IMR-90 (cell line): Measurements from ENCODE around the gene SHC2. TPM values are rescaled to one million over a fixed set of nuclear protein-coding genes. Genes with fewer than 3 reads are reported as not detected.

Experiments used
- ATAC-seq: fragments of 200-7000 bp; cut with Tn5 transposase; 2 replicates; pipeline ENCODE4 v1.9.1; 2020; ENCODE audit warnings: low read depth, mild to moderate bottlenecking, moderate library complexity
- BruUV-seq: library from RNA; stranded (reverse); fragments of 400-500 nt; replicated peaks from 2 replicates; lab custom pipeline; 2021; lab: Mats Ljungman, UMichigan
- CTCF ChIA-PET: fragments of 300-600 bp; formaldehyde crosslinking; extraction: SDS; loops from one replicate; lab custom pipeline; 2021; ENCODE audit warnings: antibody characterized with exemption; lab: Yijun Ruan, JAX
- POLR2A ChIA-PET: fragments of 300-600 bp; sonication (Branson Sonifier 250); formaldehyde crosslinking; loops from one replicate; lab custom pipeline; 2022; ENCODE audit warnings: antibody characterized with exemption; ENCODE audit not compliant: unreplicated experiment; lab: Charles Lee
- DNase-seq: peaks from one replicate; pipeline ENCODE4 v3.0.0; 2013
- H2AFZ ChIP-seq: replicated peaks from 2 replicates; pipeline ENCODE3; 2013; ENCODE audit warnings: low read length, mild to moderate bottlenecking; ENCODE audit not compliant: poor library complexity
- H2AK5ac ChIP-seq: 2 replicates; pipeline ENCODE4 v1.6.1; 2013; ENCODE audit warnings: low read depth, low read length, inconsistent platforms
- H2AK9ac ChIP-seq: replicated peaks from 2 replicates; pipeline ENCODE3; 2013; ENCODE audit warnings: mild to moderate bottlenecking, low read depth, low read length, moderate library complexity; ENCODE audit not compliant: poor library complexity
- H2BK120ac ChIP-seq: 2 replicates; pipeline ENCODE4 v1.6.1; 2013; ENCODE audit warnings: low read depth, low read length, inconsistent platforms
- H2BK15ac ChIP-seq: 3 replicates; pipeline ENCODE4 v1.6.1; 2013; ENCODE audit warnings: low read depth, low read length, inconsistent platforms
- H2BK20ac ChIP-seq: 2 replicates; pipeline ENCODE4 v1.6.1; 2013; ENCODE audit warnings: low read depth, mild to moderate bottlenecking, inconsistent platforms, low read length, moderate library complexity
- H2BK5ac ChIP-seq: 2 replicates; pipeline ENCODE4 v1.6.1; 2013; ENCODE audit warnings: mild to moderate bottlenecking, low read depth, low read length, inconsistent platforms; ENCODE audit not compliant: poor library complexity, severe bottlenecking
- H3K14ac ChIP-seq: replicated peaks from 2 replicates; pipeline ENCODE4 v1.6.1; 2013; ENCODE audit warnings: low read depth, low read length, inconsistent platforms
- H3K18ac ChIP-seq: 2 replicates; pipeline ENCODE4 v1.6.1; 2013; ENCODE audit warnings: low read depth, low read length, control low read depth
- H3K23ac ChIP-seq: 2 replicates; pipeline ENCODE4 v1.6.1; 2013; ENCODE audit warnings: low read depth, low read length, inconsistent platforms
- H3K27ac ChIP-seq: 2 replicates; pipeline ENCODE4 v1.5.1; 2013; ENCODE audit warnings: mild to moderate bottlenecking, control low read depth, low read length; ENCODE audit not compliant: insufficient read depth
- H3K27me3 ChIP-seq: 2 replicates; pipeline ENCODE4 v1.6.1; 2013; ENCODE audit warnings: low read length; ENCODE audit not compliant: control insufficient read depth, insufficient read depth
- H3K36me3 ChIP-seq: 2 replicates; pipeline ENCODE4 v1.6.1; 2013; ENCODE audit warnings: low read length, mixed read lengths; ENCODE audit not compliant: control insufficient read depth, insufficient read depth
- H3K4ac ChIP-seq: 2 replicates; pipeline ENCODE4 v1.6.1; 2013; ENCODE audit warnings: low read depth, low read length, inconsistent platforms
- H3K4me1 ChIP-seq: 2 replicates; pipeline ENCODE4 v1.6.1; 2013; ENCODE audit warnings: low read length, mixed read lengths; ENCODE audit not compliant: control insufficient read depth, insufficient read depth
- H3K4me2 ChIP-seq: 2 replicates; pipeline ENCODE4 v1.6.1; 2013; ENCODE audit warnings: low read depth, mild to moderate bottlenecking, control low read depth, low read length, moderate library complexity
- H3K4me3 ChIP-seq: 2 replicates; pipeline ENCODE4 v1.5.1; 2013; ENCODE audit warnings: low read depth, mild to moderate bottlenecking, control low read depth, low read length, moderate library complexity; ENCODE audit not compliant: insufficient read depth
- H3K56ac ChIP-seq: 2 replicates; pipeline ENCODE4 v1.6.1; 2013; ENCODE audit warnings: low read length, inconsistent platforms; ENCODE audit not compliant: insufficient read depth; ENCODE audit errors: extremely low read depth
- H3K79me1 ChIP-seq, 2 experiments: 2 replicates each; pipeline ENCODE4 v1.6.1; 2013; ENCODE audit warnings: low read length in 2 of 2, inconsistent platforms in 1 of 2, low read depth in 1 of 2
- H3K9ac ChIP-seq: 2 replicates; pipeline ENCODE4 v1.6.1; 2013; ENCODE audit warnings: low read depth, low read length, control low read depth
- H3K9me1 ChIP-seq: 2 replicates; pipeline ENCODE4 v1.6.1; 2013; ENCODE audit warnings: low read length, inconsistent platforms; ENCODE audit not compliant: insufficient read depth
- H3K9me3 ChIP-seq: 2 replicates; pipeline ENCODE4 v1.6.1; 2013; ENCODE audit warnings: low read length; ENCODE audit not compliant: control insufficient read depth, insufficient read depth
- H4K20me1 ChIP-seq: 2 replicates; pipeline ENCODE4 v1.6.1; 2013; ENCODE audit warnings: low read length, inconsistent platforms; ENCODE audit not compliant: insufficient read depth
- H4K5ac ChIP-seq: 2 replicates; pipeline ENCODE4 v1.6.1; 2013; ENCODE audit warnings: mild to moderate bottlenecking, low read depth, low read length, control low read depth
- H4K8ac ChIP-seq, 2 experiments: 2 replicates each; pipeline ENCODE4 v1.6.1; 2013; ENCODE audit warnings: low read depth in 2 of 2, low read length in 2 of 2, control low read depth in 1 of 2, inconsistent platforms in 1 of 2
- H4K91ac ChIP-seq: 2 replicates; pipeline ENCODE4 v1.6.1; 2013; ENCODE audit warnings: low read depth, low read length, inconsistent platforms; ENCODE audit not compliant: insufficient read depth
- BHLHE40 ChIP-seq: fragments of 150-350 bp; IDR thresholded peaks from 2 replicates; pipeline ENCODE4 v1.6.1; 2016; ENCODE audit warnings: mild to moderate bottlenecking, low read depth, low read length
- CEBPB ChIP-seq: IDR thresholded peaks from 2 replicates; pipeline ENCODE4 v1.6.1; 2012; ENCODE audit warnings: low read depth, low read length, improper control_type of control experiment
- CHD1 ChIP-seq: IDR thresholded peaks from 2 replicates; pipeline ENCODE4 v1.6.1; 2012; ENCODE audit warnings: low read depth, low read length, improper control_type of control experiment
- CTCF ChIP-seq: conservative IDR thresholded peaks from 2 replicates; pipeline ENCODE4 v1.5.1; 2012; ENCODE audit warnings: mild to moderate bottlenecking, low read depth, low read length, improper control_type of control experiment
- ELK1 ChIP-seq: fragments of 150-350 bp; IDR thresholded peaks from 2 replicates; pipeline ENCODE4 v1.6.1; 2016; ENCODE audit warnings: low read depth, mild to moderate bottlenecking, low read length, moderate library complexity, borderline replicate concordance
- FOS ChIP-seq: fragments of 150-350 bp; IDR thresholded peaks from 2 replicates; pipeline ENCODE4 v1.6.1; 2016; ENCODE audit warnings: low read depth, low read length
- MAFK ChIP-seq: IDR thresholded peaks from 2 replicates; pipeline ENCODE4 v1.6.1; 2012; ENCODE audit warnings: low read depth, low read length, improper control_type of control experiment
- MAZ ChIP-seq: IDR thresholded peaks from 2 replicates; pipeline ENCODE4 v1.6.1; 2012; ENCODE audit warnings: low read depth, mild to moderate bottlenecking, low read length, improper control_type of control experiment, moderate library complexity, borderline replicate concordance
- MXI1 ChIP-seq: IDR thresholded peaks from 2 replicates; pipeline ENCODE4 v1.6.1; 2012; ENCODE audit warnings: low read depth, mild to moderate bottlenecking, low read length, moderate library complexity, borderline replicate concordance
- NFE2L2 ChIP-seq: fragments of 150-350 bp; IDR thresholded peaks from 2 replicates; pipeline ENCODE4 v1.6.1; 2016; ENCODE audit warnings: low read depth, mild to moderate bottlenecking, low read length
- POLR2A ChIP-seq: IDR thresholded peaks from 2 replicates; pipeline ENCODE4 v1.6.1; 2012; ENCODE audit warnings: mild to moderate bottlenecking, low read depth, low read length
- RAD21 ChIP-seq: IDR thresholded peaks from 2 replicates; pipeline ENCODE4 v1.6.1; 2012; ENCODE audit warnings: low read length, improper control_type of control experiment
- RCOR1 ChIP-seq: IDR thresholded peaks from 2 replicates; pipeline ENCODE4 v1.6.1; 2012; ENCODE audit warnings: mild to moderate bottlenecking, low read length, improper control_type of control experiment; ENCODE audit not compliant: insufficient replicate concordance
- RFX5 ChIP-seq: IDR thresholded peaks from 2 replicates; pipeline ENCODE4 v1.8.0; 2012; ENCODE audit warnings: low read depth, mild to moderate bottlenecking, low read length, moderate library complexity
- SMC3 ChIP-seq: fragments of 150-350 bp; IDR thresholded peaks from 2 replicates; pipeline ENCODE4 v1.6.1; 2016; ENCODE audit warnings: low read depth, mild to moderate bottlenecking, antibody characterized with exemption, low read length, moderate library complexity
- USF2 ChIP-seq: fragments of 150-350 bp; IDR thresholded peaks from 2 replicates; pipeline ENCODE4 v1.6.1; 2017; ENCODE audit warnings: mild to moderate bottlenecking, antibody characterized with exemption, low read length, low read depth
- WGBS, 2 experiments: methylation state at CpG; one replicate each; pipeline versions ENCODE4 v1.1.5 to v1.1.7; 2013; ENCODE audit warnings: missing lambda C conversion rate in 2 of 2; ENCODE audit not compliant: insufficient read length in 1 of 2; ENCODE audit errors: extremely low coverage in 2 of 2; 5-methylcytosine and 5-hydroxymethylcytosine counted together
- dilution Hi-C: fragments of 300-500 bp; cut with HindIII; formaldehyde crosslinking; loops from one replicate; pipeline ENCODE4 v1.14.3; 2018; ENCODE audit warnings: low sequenced_read_pairs; ENCODE audit not compliant: unreplicated experiment
- in situ Hi-C: fragments of 300-500 bp; cut with MboI; formaldehyde crosslinking; loops from 3 replicates; pipeline ENCODE4 v1.14.3; 2019; ENCODE audit warnings: low sequenced_read_pairs, inconsistent platforms, mixed read lengths
- intact Hi-C: fragments of 100-400 bp; cut with micrococcal nuclease; formaldehyde crosslinking; loops from 2 replicates; pipeline ENCODE4 v1.10.0; 2022
- polyA plus RNA-seq, 3 experiments: library from polyadenylated mRNA; depleted of rRNA; stranded (reverse); fragments of >200 nt; gene quantifications; 2 replicates each; pipeline ENCODE4 v1.2.3, GENCODE V29; 2012; ENCODE audit warnings: low replicate concordance in 1 of 3
- total RNA-seq: library from RNA; depleted of rRNA; stranded (reverse); fragments of >200 nt; gene quantifications from 2 replicates; pipeline ENCODE4 v1.2.3, GENCODE V29; 2012

Gene SHC2
- total and polyA plus RNA-seq, 2 of the 4 experiments (the other 2 are of a cell fraction): 0.68 TPM; not detected in 1

GRCh38 chr19:428149-428548, 32.7 kb downstream of the SHC2 start:
- H3K4me1 ChIP-seq: no peaks in the 10 kb centered on the region
- no peaks in the 10 kb centered on the region for H3K27me3 ChIP-seq
- 76% methylated on average over 9 of the region's 15 CpGs; no CpG with 5 or more reads in 1 of the 2 experiments for WGBS, 2 experiments
- H2AFZ ChIP-seq: no peak overlapping the region
- no peak overlapping the region for H3K18ac ChIP-seq
- no peaks in the 10 kb centered on the region for H3K9me1 ChIP-seq
- H3K79me1 ChIP-seq: no peaks in the 10 kb centered on the region
- no peaks in the 10 kb centered on the region for H3K36me3 ChIP-seq
- H4K91ac ChIP-seq: no peak overlapping the region
- dilution Hi-C loops (no loop called here), intact Hi-C loops (no loop called here), in situ Hi-C loops (no loop called here)
- H2AK5ac ChIP-seq: no peak overlapping the region
- no peak overlapping the region for H3K4me3 ChIP-seq
- H3K27ac ChIP-seq: no peak overlapping the region
- no peak overlapping the region for H3K56ac ChIP-seq
- no peak overlapping the region for H2BK5ac ChIP-seq
- TF ChIP-seq RAD21 (no peak), MXI1 (no peak), BHLHE40 (no peak), MAFK (no peak), CHD1 (no peak), RFX5 (no peak), NFE2L2 (no peak), USF2 (no peak), POLR2A (no peak), CTCF (no peak), CEBPB (no peak), FOS (no peak), MAZ (no peak), RCOR1 (no peak), SMC3 (no peak), ELK1 (no peak)
- no peak overlapping the region for H2AK9ac ChIP-seq
- H3K14ac ChIP-seq: no peak overlapping the region
- ChIA-PET CTCF (no interaction called here), POLR2A (no interaction called here)
- no peak overlapping the region for H3K4ac ChIP-seq
- H4K8ac ChIP-seq: no peak overlapping the region
- peaks cover 5% of the 10 kb centered on the region; the same call in 1 of the 2 replicates for H3K9me3 ChIP-seq
- H2BK20ac ChIP-seq: no peak overlapping the region
- DNase-seq (no peak), ATAC-seq (no peak)
- H3K9ac ChIP-seq: no peak overlapping the region
- no peak overlapping the region for H2BK15ac ChIP-seq
- no TSS peak for BruUV-seq
- H4K20me1 ChIP-seq: no peaks in the 10 kb centered on the region
- H3K4me2 ChIP-seq: no peak overlapping the region
- no peak overlapping the region for H4K5ac ChIP-seq
- no peak overlapping the region for H3K23ac ChIP-seq
- H2BK120ac ChIP-seq: no peak overlapping the region
